HL-60/S4 (cell line): ENCODE measurements around the gene TSKU.

Experiments used
- in situ Hi-C: fragments of 300-500 bp; cut with MboI; formaldehyde crosslinking; loops from 2 replicates; pipeline ENCODE4 v1.14.3; 2022; ENCODE audit warnings: low sequenced_read_pairs

Gene TSKU

GRCh38 chr11:76769645-76770586, 13.2 kb upstream of the TSKU start:
- in situ Hi-C loops, result no loop called here

- in situ Hi-C loops, result no loop called here
Measured at GRCh38 chr11:76770642-76771445, 12.3 kb upstream of the TSKU start.

- in situ Hi-C loops, result no loop called here
Measured at GRCh38 chr11:76771446-76772099, 11.6 kb upstream of the TSKU start.

- in situ Hi-C loops, result no loop called here
Measured at GRCh38 chr11:76772100-76772782, 10.9 kb upstream of the TSKU start.

- in situ Hi-C loops, result no loop called here
Measured at GRCh38 chr11:76772783-76773106, 10.4 kb upstream of the TSKU start.

GRCh38 chr11:76773921-76774361, 9.2 kb upstream of the TSKU start:
- in situ Hi-C loops, result no loop called here

- in situ Hi-C loops, result no loop called here
Measured at GRCh38 chr11:76776472-76776871, 6.7 kb upstream of the TSKU start.

- in situ Hi-C loops, result no loop called here
Measured at GRCh38 chr11:76777305-76777704, 5.9 kb upstream of the TSKU start.

- in situ Hi-C loops, result no loop called here
Measured at GRCh38 chr11:76777876-76778275, 5.3 kb upstream of the TSKU start.

- in situ Hi-C loops, result no loop called here
Measured at GRCh38 chr11:76778874-76779273, 4.3 kb upstream of the TSKU start.

GRCh38 chr11:76781046-76781801, 1.9 kb upstream of the TSKU start:
- in situ Hi-C loops, result no loop called here

GRCh38 chr11:76781807-76782530, 1.2 kb upstream of the TSKU start:
- in situ Hi-C loops, result no loop called here

- in situ Hi-C loops, result no loop called here
Measured at GRCh38 chr11:76782531-76783293, 444 bp upstream of the TSKU start.

GRCh38 chr11:76783896-76784813, 999 bp downstream of the TSKU start:
- in situ Hi-C loops, result no loop called here

- in situ Hi-C loops, result no loop called here
Measured at GRCh38 chr11:76785513-76785912, 2.4 kb downstream of the TSKU start.

- in situ Hi-C loops, result no loop called here
Measured at GRCh38 chr11:76786016-76786415, 2.9 kb downstream of the TSKU start.

- in situ Hi-C loops, result no loop called here
Measured at GRCh38 chr11:76786441-76787014, 3.4 kb downstream of the TSKU start.
